ENCODE measurements around the gene SNUPN. TPM values are rescaled to one million over a fixed set of nuclear protein-coding genes. Genes with fewer than 3 reads are reported as not detected.

The SNUPN gene
- total and polyA plus RNA-seq, 2 of the 4 experiments (the other 2 are of a cell fraction) = 23.8 to 24.1 TPM

GRCh38 chr15:75598361-75598760 is 27.2 kb downstream of the SNUPN start:
- no CpG with 5 or more reads among the region's 4 CpGs for WGBS, 2 experiments (ENCODE audit: extremely low coverage in 2 of 2, insufficient read length in 1 of 2)
- Histone ChIP-seq H4K20me1 (ENCODE audit: insufficient read depth, low read length) (no peaks in the 10 kb centered on the region), H4K5ac (ENCODE audit: low read depth, low read length) (no peak overlapping the region), H3K27ac (ENCODE audit: insufficient read depth, low read length) (no peak overlapping the region), H3K23ac (ENCODE audit: low read depth, low read length) (no peak overlapping the region), H4K91ac (ENCODE audit: insufficient read depth, low read depth, low read length) (no peak overlapping the region), H2BK15ac (ENCODE audit: low read depth, low read length) (no peak overlapping the region), H3K4ac (ENCODE audit: low read depth, low read length) (no peak overlapping the region), H3K9ac (ENCODE audit: low read depth, low read length) (no peak overlapping the region), H2BK20ac (ENCODE audit: low read depth, low read length) (no peak overlapping the region), H3K18ac (ENCODE audit: low read depth, low read length) (no peak overlapping the region), H3K4me2 (ENCODE audit: low read depth, low read length) (no peak overlapping the region), H2AK5ac (ENCODE audit: low read depth, low read length) (no peak overlapping the region), H3K36me3 (ENCODE audit: control insufficient read depth, insufficient read depth, low read length) (peaks cover 45% of the 10 kb centered on the region), H3K4me3 (ENCODE audit: insufficient read depth, low read depth, low read length) (no peak overlapping the region), H3K56ac (ENCODE audit: extremely low read depth, insufficient read depth, low read length) (no peak overlapping the region), H2BK5ac (ENCODE audit: low read depth, low read length, poor library complexity, severe bottlenecking) (no peak overlapping the region), H4K8ac (ENCODE audit: low read depth in 2 of 2, low read length in 2 of 2) (no peak overlapping the region), H3K9me1 (ENCODE audit: insufficient read depth, low read length) (peaks cover 7% of the 10 kb centered on the region; the same call in 1 of the 2 replicates), H3K9me3 (ENCODE audit: control insufficient read depth, insufficient read depth, low read length) (no peaks in the 10 kb centered on the region), H2AK9ac (replicated peaks; ENCODE audit: low read depth, low read length, poor library complexity) (no peak overlapping the region), H3K14ac (replicated peaks; ENCODE audit: low read depth, low read length) (no peak overlapping the region), H2AFZ (replicated peaks; ENCODE audit: low read length, poor library complexity) (no peak overlapping the region), H2BK120ac (ENCODE audit: low read depth, low read length) (no peak overlapping the region), H3K27me3 (ENCODE audit: control insufficient read depth, insufficient read depth, low read length) (no peaks in the 10 kb centered on the region), H3K79me1 (ENCODE audit: low read depth in 1 of 2, low read length in 2 of 2) (peaks cover 0 to 4% of the 10 kb centered on the region in 2 experiments; a peak in 2 of 4 replicates), H3K4me1 (ENCODE audit: control insufficient read depth, insufficient read depth, low read length) (no peaks in the 10 kb centered on the region)
- ChIA-PET CTCF (interaction anchor here (0.6 to 2.3 kb wide), 2 partner anchors 20 to 97 kb away, joined by 3 to 5 read pairs; partner anchors contain the start of gene PTPN9), POLR2A (ENCODE audit: unreplicated experiment) (no interaction called here)
- BruUV-seq (replicated peaks) = no TSS peak
- DNase-seq = no peak
- TF ChIP-seq CEBPB (IDR thresholded peaks at IDR 0.05; ENCODE audit: low read depth, low read length) (no peak), MAFK (IDR thresholded peaks at IDR 0.05; ENCODE audit: low read depth, low read length) (no peak), ELK1 (IDR thresholded peaks at IDR 0.05; ENCODE audit: borderline replicate concordance, low read depth, low read length) (no peak), MXI1 (IDR thresholded peaks at IDR 0.05; ENCODE audit: borderline replicate concordance, low read depth, low read length) (no peak), MAZ (IDR thresholded peaks at IDR 0.05; ENCODE audit: borderline replicate concordance, low read depth, low read length) (no peak), BHLHE40 (IDR thresholded peaks at IDR 0.05; ENCODE audit: low read depth, low read length) (no peak), SMC3 (IDR thresholded peaks at IDR 0.05; ENCODE audit: low read depth, low read length) (no peak), RCOR1 (IDR thresholded peaks at IDR 0.05; ENCODE audit: insufficient replicate concordance, low read length) (no peak), FOS (IDR thresholded peaks at IDR 0.05; ENCODE audit: low read depth, low read length) (no peak), POLR2A (IDR thresholded peaks at IDR 0.05; ENCODE audit: low read depth, low read length) (no peak), NFE2L2 (IDR thresholded peaks at IDR 0.05; ENCODE audit: low read depth, low read length) (no peak), RAD21 (IDR thresholded peaks at IDR 0.05; ENCODE audit: low read length) (no peak), CHD1 (IDR thresholded peaks at IDR 0.05; ENCODE audit: low read depth, low read length) (no peak), USF2 (IDR thresholded peaks at IDR 0.05; ENCODE audit: low read depth, low read length) (no peak)
- TF ChIP-seq, protein P1, sequence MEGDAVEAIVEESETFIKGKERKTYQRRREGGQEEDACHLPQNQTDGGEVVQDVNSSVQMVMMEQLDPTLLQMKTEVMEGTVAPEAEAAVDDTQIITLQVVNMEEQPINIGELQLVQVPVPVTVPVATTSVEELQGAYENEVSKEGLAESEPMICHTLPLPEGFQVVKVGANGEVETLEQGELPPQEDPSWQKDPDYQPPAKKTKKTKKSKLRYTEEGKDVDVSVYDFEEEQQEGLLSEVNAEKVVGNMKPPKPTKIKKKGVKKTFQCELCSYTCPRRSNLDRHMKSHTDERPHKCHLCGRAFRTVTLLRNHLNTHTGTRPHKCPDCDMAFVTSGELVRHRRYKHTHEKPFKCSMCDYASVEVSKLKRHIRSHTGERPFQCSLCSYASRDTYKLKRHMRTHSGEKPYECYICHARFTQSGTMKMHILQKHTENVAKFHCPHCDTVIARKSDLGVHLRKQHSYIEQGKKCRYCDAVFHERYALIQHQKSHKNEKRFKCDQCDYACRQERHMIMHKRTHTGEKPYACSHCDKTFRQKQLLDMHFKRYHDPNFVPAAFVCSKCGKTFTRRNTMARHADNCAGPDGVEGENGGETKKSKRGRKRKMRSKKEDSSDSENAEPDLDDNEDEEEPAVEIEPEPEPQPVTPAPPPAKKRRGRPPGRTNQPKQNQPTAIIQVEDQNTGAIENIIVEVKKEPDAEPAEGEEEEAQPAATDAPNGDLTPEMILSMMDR (conservative IDR thresholded peaks at IDR 0.05; ENCODE audit: low read depth, low read length) = no peak
- dilution Hi-C loops (cut with HindIII; ENCODE audit: low sequenced_read_pairs, unreplicated experiment) = no loop called here
- intact Hi-C loops (cut with micrococcal nuclease) = no loop called here
- ATAC-seq (ENCODE audit: low read depth) = no peak
- in situ Hi-C loops (cut with MboI; ENCODE audit: low sequenced_read_pairs) = no loop called here
